ENCODE results near the gene ZNF783. TPM values are rescaled to one million over a fixed set of nuclear protein-coding genes. Genes with fewer than 3 reads are reported as not detected.

The ZNF783 gene
- total RNA-seq: 10 to 100 TPM; 14.6 to 23.8 TPM
- polyA plus RNA-seq: 10 to 100 TPM in 1 of 2 donors, 1 to 10 TPM in 1; 1.0 to 17.1 TPM
- long read RNA-seq, donor 1, partial matches to known transcripts: 9 of 13 reads
- long read RNA-seq, donor 1, other reads (novel, unspliced or antisense): 4 of 13 reads
- long read RNA-seq, donor 2, full-length matches to known transcripts: 2 of 21 reads
- long read RNA-seq, donor 2, partial matches to known transcripts: 15 of 21 reads
- long read RNA-seq, donor 2, other reads (novel, unspliced or antisense): 4 of 21 reads

DNA sequence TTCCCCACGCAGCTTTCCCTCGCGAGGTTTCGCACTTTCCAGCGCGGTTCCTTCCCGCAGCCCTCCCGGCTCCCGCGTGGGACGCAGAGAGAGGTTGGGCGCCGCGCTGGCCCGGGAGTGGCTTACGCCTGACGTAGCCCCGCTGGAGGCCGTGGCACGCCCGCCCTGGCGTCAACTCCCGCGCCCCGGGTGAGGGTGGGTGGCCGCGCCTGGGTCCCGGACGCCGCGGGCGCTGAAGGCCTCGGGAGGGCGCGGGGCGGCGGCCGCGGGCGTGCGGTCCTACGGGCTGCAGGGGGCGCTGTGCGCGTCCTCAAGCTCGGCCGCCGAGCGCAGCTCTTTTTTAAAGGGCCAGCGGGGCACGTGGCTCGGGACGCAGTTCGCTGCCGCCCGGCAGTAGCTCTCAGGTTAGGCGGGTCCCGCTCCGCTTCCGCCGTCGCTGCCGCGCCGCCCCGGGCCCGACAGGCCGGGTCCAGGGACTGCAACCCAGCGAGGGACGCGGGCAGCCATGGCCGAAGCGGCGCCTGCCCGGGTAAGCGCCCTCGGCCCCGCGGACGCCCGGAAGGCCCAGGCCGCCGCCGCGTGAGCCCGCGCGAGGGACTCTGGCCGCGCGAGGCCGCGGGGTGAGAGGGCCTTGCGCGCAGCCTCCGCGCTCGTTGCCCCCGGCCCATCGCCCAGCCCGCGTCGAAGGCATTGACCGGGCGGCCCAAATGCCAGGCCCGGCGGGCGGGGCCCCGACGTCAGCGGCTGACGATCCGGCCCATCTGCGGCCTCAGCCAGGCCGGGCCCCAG lies at the start of gene ZNF783:
TSS of gene ZNF783 (plus strand) at position 368 of the 789 bp plus-strand sequence. CDS start at position 506, 138 bp downstream.
- Histone ChIP-seq H3K9me3 (ENCODE audit: control insufficient read depth, low read length) (no peaks in the 10 kb centered on the region), H3K4me1 (ENCODE audit: control insufficient read depth in 1 of 2, insufficient read depth in 2 of 2, low read length in 2 of 2) (no peaks in the 10 kb centered on the region), H3K36me3 (ENCODE audit: control insufficient read depth in 1 of 2, insufficient read depth in 2 of 2, low read length in 1 of 2) (peaks cover 0 to 2% of the 10 kb centered on the region in 2 donors), H3K4me3 (ENCODE audit: low read length in 2 of 2) (peak within 1 kb of the TSS; percentile 62 to 66), H3K27ac (ENCODE audit: low read depth in 1 of 2, low read length in 2 of 2) (peak within 1 kb of the TSS; percentile 53 to 67), H3K27me3 (ENCODE audit: control insufficient read depth in 1 of 2, insufficient read depth in 2 of 2, low read length in 1 of 2) (no peaks in the 10 kb centered on the region)
- intact Hi-C loops (cut with DNase I): no loop called here
- DNase-seq: peak; percentile 92 to 96
- WGBS, 2 donors: 0 to 1% methylated on average over 100 to 115 of the region's 115 CpGs
- peak; percentile 96 for ATAC-seq (ENCODE audit: low FRiP score)

DNA sequence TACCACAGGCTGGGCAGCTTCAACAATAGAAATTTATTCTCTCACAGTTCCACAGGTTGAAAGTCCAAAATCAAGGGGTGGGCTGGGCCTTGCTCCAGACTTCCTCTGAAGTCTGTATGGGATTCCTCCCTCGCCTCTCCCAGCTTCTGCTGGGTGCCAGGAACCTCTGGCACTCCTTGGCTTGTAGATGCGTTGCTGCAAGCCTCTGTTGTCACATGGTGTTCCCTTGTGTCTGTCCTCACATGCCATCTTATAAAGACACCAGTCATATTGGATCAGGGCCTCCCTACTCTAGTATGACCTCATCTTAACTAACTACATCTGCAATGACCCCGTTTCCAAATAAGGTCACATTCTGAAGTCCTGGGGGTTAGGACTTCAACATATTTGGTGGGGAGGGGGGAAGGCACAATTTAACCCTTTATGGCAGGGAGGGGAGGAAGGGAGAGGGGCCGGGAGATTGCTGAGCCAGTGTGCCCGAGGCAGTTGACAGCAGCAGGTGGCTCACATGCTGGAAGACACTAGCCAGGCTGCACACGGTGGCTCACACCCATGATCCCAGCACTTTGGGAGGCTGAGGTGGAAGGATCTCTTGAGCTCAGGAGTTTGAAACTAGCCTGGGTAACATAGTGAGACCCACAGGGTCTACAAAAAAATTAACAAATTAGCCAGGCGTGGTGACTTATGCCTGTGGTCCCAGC lies 47.8 kb upstream of the ZNF783 start:
- H3K36me3 ChIP-seq (ENCODE audit: control insufficient read depth in 1 of 2, insufficient read depth in 2 of 2, low read length in 1 of 2): peaks cover 14 to 17% of the 10 kb centered on the region in 2 donors
- no peak overlapping the region for H3K4me3 ChIP-seq (ENCODE audit: low read length in 2 of 2)
- no peaks in the 10 kb centered on the region for H3K4me1 ChIP-seq (ENCODE audit: control insufficient read depth in 1 of 2, insufficient read depth in 2 of 2, low read length in 2 of 2)
- no peaks in the 10 kb centered on the region for H3K27me3 ChIP-seq (ENCODE audit: control insufficient read depth in 1 of 2, insufficient read depth in 2 of 2, low read length in 1 of 2)
- no peak overlapping the region for H3K27ac ChIP-seq (ENCODE audit: low read depth in 1 of 2, low read length in 2 of 2)
- no peak for ATAC-seq (ENCODE audit: low FRiP score)
- intact Hi-C loops (cut with DNase I): no loop called here
- DNase-seq: no peak
- H3K9me3 ChIP-seq (ENCODE audit: control insufficient read depth, low read length): no peaks in the 10 kb centered on the region
- 66 to 68% methylated on average over 7 of the region's 7 CpGs for WGBS, 2 donors

DNA sequence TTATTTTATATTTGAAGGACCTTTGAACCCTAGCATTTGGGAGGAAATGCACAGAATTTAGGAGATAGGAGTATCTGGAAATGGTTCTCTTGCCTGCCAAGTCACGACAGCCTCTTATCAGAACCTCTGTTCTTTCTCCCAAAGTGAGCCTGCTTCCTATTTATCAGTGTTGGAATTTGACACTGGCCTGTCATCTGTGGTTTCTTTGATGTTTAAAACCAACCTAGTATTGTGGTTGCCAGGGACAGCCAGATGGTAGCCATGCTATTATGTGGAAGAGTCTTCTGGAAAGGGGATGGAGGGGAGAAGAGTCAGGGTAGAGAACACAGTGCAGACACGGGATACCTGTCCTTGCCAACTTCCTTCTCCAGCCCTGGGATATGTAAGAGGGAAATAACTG lies 45.6 kb upstream of the ZNF783 start:
- peaks cover 9 to 15% of the 10 kb centered on the region in 2 donors for H3K36me3 ChIP-seq (ENCODE audit: control insufficient read depth in 1 of 2, insufficient read depth in 2 of 2, low read length in 1 of 2)
- no peaks in the 10 kb centered on the region for H3K27me3 ChIP-seq (ENCODE audit: control insufficient read depth in 1 of 2, insufficient read depth in 2 of 2, low read length in 1 of 2)
- no peak overlapping the region for H3K27ac ChIP-seq (ENCODE audit: low read depth in 1 of 2, low read length in 2 of 2)
- intact Hi-C loops (cut with DNase I): no loop called here
- 70 to 76% methylated on average over 2 of the region's 2 CpGs for WGBS, 2 donors
- DNase-seq: no peak
- no peak for ATAC-seq (ENCODE audit: low FRiP score)
- no peak overlapping the region for H3K4me3 ChIP-seq (ENCODE audit: low read length in 2 of 2)
- no peaks in the 10 kb centered on the region for H3K4me1 ChIP-seq (ENCODE audit: control insufficient read depth in 1 of 2, insufficient read depth in 2 of 2, low read length in 2 of 2)
- no peaks in the 10 kb centered on the region for H3K9me3 ChIP-seq (ENCODE audit: control insufficient read depth, low read length)

DNA sequence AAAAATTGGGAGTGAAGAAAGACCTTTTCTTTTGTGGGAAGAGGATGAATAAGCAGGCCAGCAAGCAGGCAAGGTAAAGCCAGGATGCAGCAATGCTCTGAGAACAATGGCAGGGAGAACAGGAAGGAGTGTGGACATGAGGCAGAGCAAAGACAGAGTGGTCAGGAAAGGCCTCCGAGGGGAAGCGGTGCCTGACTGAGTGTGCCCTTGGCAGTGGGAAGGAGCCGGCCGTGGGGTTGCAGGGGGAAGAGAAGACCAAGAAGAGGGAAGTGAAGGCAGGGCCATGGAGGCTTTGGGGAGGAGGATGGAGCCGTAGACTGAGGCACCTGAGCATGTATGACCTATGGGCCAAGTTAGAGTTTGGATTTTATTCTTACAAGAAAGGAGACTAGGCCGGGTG lies 44.4 kb upstream of the ZNF783 start:
- peak in 1 of 2 donors; percentile 67 for DNase-seq
- no peaks in the 10 kb centered on the region for H3K9me3 ChIP-seq (ENCODE audit: control insufficient read depth, low read length)
- no peak overlapping the region for H3K4me3 ChIP-seq (ENCODE audit: low read length in 2 of 2)
- intact Hi-C loops (cut with DNase I): no loop called here
- 84 to 92% methylated on average over 6 of the region's 6 CpGs for WGBS, 2 donors
- H3K36me3 ChIP-seq (ENCODE audit: control insufficient read depth in 1 of 2, insufficient read depth in 2 of 2, low read length in 1 of 2): peaks cover 8 to 12% of the 10 kb centered on the region in 2 donors
- ATAC-seq (ENCODE audit: low FRiP score): no peak
- no peaks in the 10 kb centered on the region for H3K4me1 ChIP-seq (ENCODE audit: control insufficient read depth in 1 of 2, insufficient read depth in 2 of 2, low read length in 2 of 2)
- H3K27ac ChIP-seq (ENCODE audit: low read depth in 1 of 2, low read length in 2 of 2): no peak overlapping the region
- H3K27me3 ChIP-seq (ENCODE audit: control insufficient read depth in 1 of 2, insufficient read depth in 2 of 2, low read length in 1 of 2): no peaks in the 10 kb centered on the region

GRCh38 chr7:149218469-149219420 lies 43.3 kb upstream of the ZNF783 start:
- intact Hi-C loops (cut with DNase I): no loop called here

GRCh38 chr7:149220534-149220933 lies 41.5 kb upstream of the ZNF783 start:
- H3K4me3 ChIP-seq (ENCODE audit: low read length in 2 of 2): no peak overlapping the region
- H3K27ac ChIP-seq (ENCODE audit: low read depth in 1 of 2, low read length in 2 of 2): no peak overlapping the region
- WGBS, 2 donors: 54 to 67% methylated on average over 6 of the region's 6 CpGs
- H3K27me3 ChIP-seq (ENCODE audit: control insufficient read depth in 1 of 2, insufficient read depth in 2 of 2, low read length in 1 of 2): no peaks in the 10 kb centered on the region
- H3K9me3 ChIP-seq (ENCODE audit: control insufficient read depth, low read length): no peaks in the 10 kb centered on the region
- DNase-seq (no peak), ATAC-seq (ENCODE audit: low FRiP score) (no peak)
- H3K4me1 ChIP-seq (ENCODE audit: control insufficient read depth in 1 of 2, insufficient read depth in 2 of 2, low read length in 2 of 2): no peaks in the 10 kb centered on the region
- H3K36me3 ChIP-seq (ENCODE audit: control insufficient read depth in 1 of 2, insufficient read depth in 2 of 2, low read length in 1 of 2): peaks cover 13% of the 10 kb centered on the region in 2 donors
- intact Hi-C loops (cut with DNase I): no loop called here

More at GRCh38 chr7:149218469-149219420, 43.3 kb upstream of the ZNF783 start:
- no peaks in the 10 kb centered on the region for H3K9me3 ChIP-seq (ENCODE audit: control insufficient read depth, low read length)
- H3K36me3 ChIP-seq (ENCODE audit: control insufficient read depth in 1 of 2, insufficient read depth in 2 of 2, low read length in 1 of 2): peaks cover 8 to 12% of the 10 kb centered on the region in 2 donors
- ATAC-seq (ENCODE audit: low FRiP score) (no peak), DNase-seq (no peak)
- H3K27ac ChIP-seq (ENCODE audit: low read depth in 1 of 2, low read length in 2 of 2): no peak overlapping the region
- H3K4me1 ChIP-seq (ENCODE audit: control insufficient read depth in 1 of 2, insufficient read depth in 2 of 2, low read length in 2 of 2): no peaks in the 10 kb centered on the region
- H3K27me3 ChIP-seq (ENCODE audit: control insufficient read depth in 1 of 2, insufficient read depth in 2 of 2, low read length in 1 of 2): no peaks in the 10 kb centered on the region
- 74% methylated on average over 10 of the region's 10 CpGs for WGBS, 2 donors
- H3K4me3 ChIP-seq (ENCODE audit: low read length in 2 of 2): no peak overlapping the region

DNA sequence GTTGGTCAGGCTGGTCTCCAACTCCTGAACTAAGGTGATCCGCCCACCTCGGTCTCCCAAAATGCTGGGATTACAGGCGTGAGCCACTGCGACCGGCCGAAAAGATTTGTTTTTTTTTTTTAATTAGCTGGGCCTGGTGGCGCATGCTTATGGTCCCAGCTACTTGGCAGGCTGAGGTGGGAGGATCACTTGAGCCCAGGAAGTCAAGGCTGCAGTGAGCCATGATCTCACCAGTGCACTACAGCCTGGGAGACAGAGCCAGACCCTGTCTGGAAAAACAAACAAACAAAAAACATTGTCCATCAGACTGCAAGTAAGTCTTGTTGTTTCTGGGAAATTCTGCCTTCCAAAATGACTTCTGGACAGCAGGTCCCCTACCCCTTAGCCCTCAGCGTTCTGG lies 38.8 kb upstream of the ZNF783 start:
- no peak for ATAC-seq (ENCODE audit: low FRiP score)

DNA sequence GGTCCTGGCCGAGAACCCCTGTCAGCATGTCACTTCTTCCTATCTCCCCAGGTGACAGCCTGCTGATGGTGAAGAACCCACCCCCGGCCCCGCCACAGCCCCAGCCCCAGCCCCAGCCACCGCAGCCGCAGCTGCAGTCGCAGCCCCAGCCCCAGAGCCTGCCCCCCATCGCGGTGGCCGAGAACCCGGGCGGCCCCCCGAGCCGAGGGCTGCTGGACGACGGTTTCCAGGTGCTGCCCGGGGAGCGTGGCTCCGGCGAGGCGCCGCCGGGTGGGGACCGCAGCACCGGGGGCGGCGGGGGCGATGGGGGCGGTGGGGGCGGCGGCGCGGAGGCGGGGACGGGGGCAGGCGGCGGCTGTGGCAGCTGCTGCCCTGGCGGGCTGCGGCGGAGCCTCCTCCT lies 38.2 kb upstream of the ZNF783 start:
- Histone ChIP-seq H3K27ac (ENCODE audit: low read depth in 1 of 2, low read length in 2 of 2) (no peak overlapping the region), H3K36me3 (ENCODE audit: control insufficient read depth in 1 of 2, insufficient read depth in 2 of 2, low read length in 1 of 2) (peaks cover 7 to 9% of the 10 kb centered on the region in 2 donors), H3K27me3 (ENCODE audit: control insufficient read depth in 1 of 2, insufficient read depth in 2 of 2, low read length in 1 of 2) (no peaks in the 10 kb centered on the region), H3K4me3 (ENCODE audit: low read length in 2 of 2) (no peak overlapping the region), H3K4me1 (ENCODE audit: control insufficient read depth in 1 of 2, insufficient read depth in 2 of 2, low read length in 2 of 2) (no peaks in the 10 kb centered on the region), H3K9me3 (ENCODE audit: control insufficient read depth, low read length) (no peaks in the 10 kb centered on the region)
- peak in 1 of 2 donors; percentile 51 for DNase-seq
- 97% methylated on average over 31 to 39 of the region's 39 CpGs for WGBS, 2 donors
- intact Hi-C loops (cut with DNase I): no loop called here
- no peak for ATAC-seq (ENCODE audit: low FRiP score)

More for the DNA sequence above, 38.8 kb upstream of the ZNF783 start:
- no peaks in the 10 kb centered on the region for H3K9me3 ChIP-seq (ENCODE audit: control insufficient read depth, low read length)
- no peak overlapping the region for H3K4me3 ChIP-seq (ENCODE audit: low read length in 2 of 2)
- H3K4me1 ChIP-seq (ENCODE audit: control insufficient read depth in 1 of 2, insufficient read depth in 2 of 2, low read length in 2 of 2): no peaks in the 10 kb centered on the region
- no peak for DNase-seq
- intact Hi-C loops (cut with DNase I): no loop called here
- 92% methylated on average over 8 of the region's 8 CpGs for WGBS, 2 donors
- H3K36me3 ChIP-seq (ENCODE audit: control insufficient read depth in 1 of 2, insufficient read depth in 2 of 2, low read length in 1 of 2): peaks cover 8 to 11% of the 10 kb centered on the region in 2 donors
- no peak overlapping the region for H3K27ac ChIP-seq (ENCODE audit: low read depth in 1 of 2, low read length in 2 of 2)
- no peaks in the 10 kb centered on the region for H3K27me3 ChIP-seq (ENCODE audit: control insufficient read depth in 1 of 2, insufficient read depth in 2 of 2, low read length in 1 of 2)
